Suprapubic skin (tissue), 4 donors: Measurements from ENCODE around the gene TEKTIP1. TPM values are rescaled to one million over a fixed set of nuclear protein-coding genes. Genes with fewer than 3 reads are reported as not detected.

ENCODE experiments used
- DNase-seq, 2 donors: peaks; one replicate each; pipeline ENCODE4 v3.0.0-alpha.2; 2019; ENCODE audit warnings: low spot score in 2 of 2
- H3K27ac ChIP-seq: fragments of 200-600 bp; sonication (generic); one replicate; pipeline ENCODE4 v1.5.1; 2019
- H3K27me3 ChIP-seq: fragments of 200-600 bp; sonication (generic); one replicate; pipeline ENCODE4 v1.5.1; 2019
- H3K36me3 ChIP-seq: fragments of 200-600 bp; sonication (generic); one replicate; pipeline ENCODE4 v1.5.1; 2019
- H3K4me1 ChIP-seq: fragments of 200-600 bp; sonication (generic); one replicate; pipeline ENCODE4 v1.5.1; 2019
- H3K4me3 ChIP-seq: fragments of 200-600 bp; sonication (generic); one replicate; pipeline ENCODE4 v1.5.1; 2019; ENCODE audit warnings: mild to moderate bottlenecking
- H3K9me3 ChIP-seq: fragments of 200-600 bp; sonication (generic); one replicate; pipeline ENCODE4 v1.5.1; 2019
- EP300 ChIP-seq: sonication (generic); formaldehyde crosslinking; IDR thresholded peaks from one replicate; pipeline ENCODE4 v1.6.1; 2017; ENCODE audit warnings: antibody characterized with exemption
- POLR2A ChIP-seq, 2 donors: fragments of 450-650 bp; IDR thresholded peaks; one replicate each; pipeline ENCODE4 v1.6.1; 2017; ENCODE audit warnings: antibody characterized with exemption in 2 of 2, mild to moderate bottlenecking in 2 of 2, moderate library complexity in 2 of 2
- POLR2AphosphoS5 ChIP-seq, 3 donors: sonication (generic); formaldehyde crosslinking; IDR thresholded peaks; one replicate each; pipeline ENCODE4 v1.6.1; 2017; ENCODE audit warnings: antibody characterized with exemption in 3 of 3
- WGBS: methylation state at CpG from one replicate; pipeline ENCODE4 v1.1.5; 2018; 5-methylcytosine and 5-hydroxymethylcytosine counted together
- total RNA-seq, 4 donors: library from RNA; depleted of rRNA; stranded (reverse); fragments of >200 nt; gene quantifications; one replicate each; pipeline ENCODE4 v1.1.0, GENCODE V29; 2016
- TF ChIP-seq, protein P1 (sequence below), 2 donors: fragments of 200-600 bp in 1 of 2; fragments of 450-650 bp in 1 of 2; sonication (generic) in 1 of 2; IDR thresholded peaks; one replicate each; pipeline ENCODE4 v1.5.1; 2016 to 2019; ENCODE audit warnings: antibody characterized with exemption in 2 of 2, mild to moderate bottlenecking in 1 of 2, moderate library complexity in 1 of 2

Gene TEKTIP1
- total RNA-seq, 4 donors from 2014 or later: 2.4 to 5.2 TPM; not detected in 2

GRCh38 chr19:3547301-3547731, 8.3 kb downstream of the TEKTIP1 start:
- Histone ChIP-seq H3K27ac (no peak overlapping the region), H3K36me3 (peaks cover 16% of the 10 kb centered on the region), H3K27me3 (no peaks in the 10 kb centered on the region), H3K9me3 (no peaks in the 10 kb centered on the region), H3K4me1 (peaks cover 12% of the 10 kb centered on the region), H3K4me3 (no peak overlapping the region)
- TF ChIP-seq, protein P1, sequence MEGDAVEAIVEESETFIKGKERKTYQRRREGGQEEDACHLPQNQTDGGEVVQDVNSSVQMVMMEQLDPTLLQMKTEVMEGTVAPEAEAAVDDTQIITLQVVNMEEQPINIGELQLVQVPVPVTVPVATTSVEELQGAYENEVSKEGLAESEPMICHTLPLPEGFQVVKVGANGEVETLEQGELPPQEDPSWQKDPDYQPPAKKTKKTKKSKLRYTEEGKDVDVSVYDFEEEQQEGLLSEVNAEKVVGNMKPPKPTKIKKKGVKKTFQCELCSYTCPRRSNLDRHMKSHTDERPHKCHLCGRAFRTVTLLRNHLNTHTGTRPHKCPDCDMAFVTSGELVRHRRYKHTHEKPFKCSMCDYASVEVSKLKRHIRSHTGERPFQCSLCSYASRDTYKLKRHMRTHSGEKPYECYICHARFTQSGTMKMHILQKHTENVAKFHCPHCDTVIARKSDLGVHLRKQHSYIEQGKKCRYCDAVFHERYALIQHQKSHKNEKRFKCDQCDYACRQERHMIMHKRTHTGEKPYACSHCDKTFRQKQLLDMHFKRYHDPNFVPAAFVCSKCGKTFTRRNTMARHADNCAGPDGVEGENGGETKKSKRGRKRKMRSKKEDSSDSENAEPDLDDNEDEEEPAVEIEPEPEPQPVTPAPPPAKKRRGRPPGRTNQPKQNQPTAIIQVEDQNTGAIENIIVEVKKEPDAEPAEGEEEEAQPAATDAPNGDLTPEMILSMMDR (IDR thresholded peaks at IDR 0.05): peak in 1 of 2 donors; percentile 43
- no peak for TF ChIP-seq POLR2A (IDR thresholded peaks at IDR 0.05)
- WGBS: 74% methylated on average over 12 of the region's 15 CpGs
- DNase-seq: no peak

- H3K4me3 ChIP-seq: no peak overlapping the region
- H3K27me3 ChIP-seq: no peaks in the 10 kb centered on the region
- H3K36me3 ChIP-seq: peaks cover 16% of the 10 kb centered on the region
- H3K27ac ChIP-seq: no peak overlapping the region
- 86% methylated on average over 8 of the region's 36 CpGs for WGBS
- peaks cover 13% of the 10 kb centered on the region for H3K4me1 ChIP-seq
- TF ChIP-seq POLR2AphosphoS5 (IDR thresholded peaks at IDR 0.05): no peak
- no peak for TF ChIP-seq POLR2A (IDR thresholded peaks at IDR 0.05)
- TF ChIP-seq, protein P1 (IDR thresholded peaks at IDR 0.05): no peak
- DNase-seq: no peak
- no peaks in the 10 kb centered on the region for H3K9me3 ChIP-seq
These were observed 8.9 kb downstream of the TEKTIP1 start for GRCh38 chr19:3547767-3548282.

DNA sequence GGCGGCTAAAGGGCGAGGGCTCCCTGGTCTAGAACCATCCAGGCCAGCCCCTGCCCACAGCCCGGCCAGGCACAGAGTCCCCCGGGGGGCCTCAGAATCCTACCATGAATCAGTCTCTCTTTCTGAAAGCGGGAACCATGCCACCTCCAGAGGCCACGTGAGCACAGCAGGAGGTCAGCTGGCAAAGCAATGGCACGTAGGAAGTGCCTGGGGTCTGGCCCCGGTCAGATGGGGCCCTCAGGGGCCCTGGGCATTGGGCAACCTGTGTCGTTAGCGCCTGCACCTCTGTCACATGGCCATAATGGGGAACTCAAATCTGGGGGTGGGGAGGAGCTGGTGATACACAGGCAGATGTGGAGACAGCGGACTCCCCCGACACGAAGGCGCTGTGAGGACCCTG, 9.6 kb downstream of the TEKTIP1 start:
- 81% methylated on average over 7 of the region's 14 CpGs for WGBS
- Histone ChIP-seq H3K27ac (no peak overlapping the region), H3K4me3 (no peak overlapping the region), H3K27me3 (no peaks in the 10 kb centered on the region), H3K4me1 (peaks cover 16% of the 10 kb centered on the region), H3K36me3 (peaks cover 16% of the 10 kb centered on the region), H3K9me3 (no peaks in the 10 kb centered on the region)
- DNase-seq: no peak
- no peak for TF ChIP-seq POLR2AphosphoS5 (IDR thresholded peaks at IDR 0.05)
- no peak for TF ChIP-seq EP300
- TF ChIP-seq POLR2A (IDR thresholded peaks at IDR 0.05): no peak
- TF ChIP-seq, protein P1 (IDR thresholded peaks at IDR 0.05): no peak

- 90% methylated on average over 10 of the region's 10 CpGs for WGBS
- DNase-seq: no peak
- Histone ChIP-seq H3K36me3 (peaks cover 8% of the 10 kb centered on the region), H3K27ac (no peak overlapping the region), H3K4me3 (no peak overlapping the region), H3K27me3 (no peaks in the 10 kb centered on the region), H3K9me3 (no peaks in the 10 kb centered on the region), H3K4me1 (peaks cover 16% of the 10 kb centered on the region)
- TF ChIP-seq, protein P1 (IDR thresholded peaks at IDR 0.05): no peak
These were observed 10.8 kb downstream of the TEKTIP1 start for GRCh38 chr19:3549816-3550215.

GRCh38 chr19:3550947-3551791, 12.2 kb downstream of the TEKTIP1 start:
- H3K4me1 ChIP-seq: peaks cover 23% of the 10 kb centered on the region
- H3K36me3 ChIP-seq: peaks cover 8% of the 10 kb centered on the region
- no peaks in the 10 kb centered on the region for H3K27me3 ChIP-seq
- TF ChIP-seq, protein P1 (IDR thresholded peaks at IDR 0.05): no peak
- no peak for TF ChIP-seq POLR2A (IDR thresholded peaks at IDR 0.05)
- TF ChIP-seq POLR2AphosphoS5 (IDR thresholded peaks at IDR 0.05): no peak
- TF ChIP-seq EP300: no peak
- H3K27ac ChIP-seq: no peak overlapping the region
- no peak for DNase-seq
- no peak overlapping the region for H3K4me3 ChIP-seq
- 88% methylated on average over 23 of the region's 34 CpGs for WGBS
- no peaks in the 10 kb centered on the region for H3K9me3 ChIP-seq
